Progenitor cell of endocrine pancreas (in vitro differentiated cells): ENCODE results near the gene WBP2NL. TPM values are rescaled to one million over a fixed set of nuclear protein-coding genes. Genes with fewer than 3 reads are reported as not detected.

Source experiments
- DNase-seq: peaks from one replicate; pipeline ENCODE4 v3.0.0; 2021; ENCODE audit warnings: low spot score; ENCODE audit not compliant: unreplicated experiment
- H3K27ac Mint-ChIP-seq: 2 replicates; pipeline ENCODE4 v1.8.0; 2021; ENCODE audit warnings: mild to moderate bottlenecking, moderate library complexity, mixed read lengths
- H3K27me3 Mint-ChIP-seq: 2 replicates; pipeline ENCODE4 v1.8.0; 2021; ENCODE audit warnings: mixed read lengths
- H3K36me3 Mint-ChIP-seq: 2 replicates; pipeline ENCODE4 v1.8.0; 2022; ENCODE audit warnings: mixed read lengths; ENCODE audit not compliant: insufficient read depth
- H3K4me1 Mint-ChIP-seq: 2 replicates; pipeline ENCODE4 v1.8.0; 2021; ENCODE audit warnings: low read depth, mixed read lengths
- H3K4me3 Mint-ChIP-seq: 2 replicates; pipeline ENCODE4 v1.8.0; 2021; ENCODE audit warnings: low read depth, mild to moderate bottlenecking, moderate library complexity, mixed read lengths
- H3K9me3 Mint-ChIP-seq: 2 replicates; pipeline ENCODE4 v1.8.0; 2021; ENCODE audit warnings: low read depth, mixed read lengths
- total RNA-seq: library from RNA; stranded (reverse); gene quantifications from 2 replicates; pipeline ENCODE4 v1.2.1, GENCODE V29; 2021
- TF ChIP-seq, protein P1 (sequence below): fragments of 200-600 bp; sonication (generic); IDR thresholded peaks from one replicate; pipeline ENCODE4 v1.5.0; 2021; ENCODE audit warnings: antibody characterized with exemption, mild to moderate bottlenecking; ENCODE audit not compliant: unreplicated experiment

WBP2NL gene
- total RNA-seq, 1 donor from 2014 or later = not detected

DNA sequence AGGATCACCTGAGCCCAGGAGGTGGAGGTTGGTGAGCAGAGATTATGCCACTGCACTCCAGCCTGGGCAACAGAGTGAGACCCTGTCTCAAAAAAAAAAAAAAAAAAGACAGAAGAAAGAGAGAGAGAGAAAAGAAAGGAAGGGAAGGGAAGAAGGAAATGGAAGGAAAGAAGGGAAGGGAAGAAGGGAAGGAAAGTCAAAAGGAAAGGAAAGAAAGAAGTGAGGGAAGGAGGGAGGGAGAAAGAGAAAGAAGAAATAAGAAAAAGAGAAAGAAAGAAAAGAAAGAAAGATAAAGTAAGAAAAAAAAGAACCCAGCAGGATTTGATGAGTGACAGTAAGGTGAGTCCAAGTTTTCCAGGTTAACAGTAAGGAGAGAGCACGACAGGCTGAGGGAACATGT lies 19.6 kb downstream of the WBP2NL start:
- no peak for DNase-seq
- Mint-ChIP-seq H3K36me3 (no peaks in the 10 kb centered on the region), H3K27ac (no peak overlapping the region)

DNA sequence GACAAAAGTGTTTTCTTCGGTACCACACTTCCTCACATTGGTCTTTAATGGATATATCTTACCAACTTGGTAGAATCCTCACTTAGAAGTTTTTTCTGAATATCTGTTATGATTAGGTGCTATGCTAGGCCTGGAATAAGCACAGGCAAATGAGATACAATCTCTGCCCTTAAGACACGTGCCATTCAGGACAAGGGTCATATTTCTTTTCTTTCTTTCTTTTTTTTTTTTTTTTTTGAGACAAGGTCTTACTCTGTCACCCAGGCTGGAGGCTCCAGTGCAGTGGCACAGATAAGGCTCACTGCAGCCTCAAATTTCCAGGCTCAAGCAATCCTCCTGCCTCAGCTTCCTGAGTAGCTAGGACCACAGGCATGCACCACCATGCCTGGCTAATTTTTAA lies 23.0 kb downstream of the WBP2NL start:
- H3K36me3 Mint-ChIP-seq = no peaks in the 10 kb centered on the region
- H3K9me3 Mint-ChIP-seq = no peaks in the 10 kb centered on the region
- TF ChIP-seq, protein P1, sequence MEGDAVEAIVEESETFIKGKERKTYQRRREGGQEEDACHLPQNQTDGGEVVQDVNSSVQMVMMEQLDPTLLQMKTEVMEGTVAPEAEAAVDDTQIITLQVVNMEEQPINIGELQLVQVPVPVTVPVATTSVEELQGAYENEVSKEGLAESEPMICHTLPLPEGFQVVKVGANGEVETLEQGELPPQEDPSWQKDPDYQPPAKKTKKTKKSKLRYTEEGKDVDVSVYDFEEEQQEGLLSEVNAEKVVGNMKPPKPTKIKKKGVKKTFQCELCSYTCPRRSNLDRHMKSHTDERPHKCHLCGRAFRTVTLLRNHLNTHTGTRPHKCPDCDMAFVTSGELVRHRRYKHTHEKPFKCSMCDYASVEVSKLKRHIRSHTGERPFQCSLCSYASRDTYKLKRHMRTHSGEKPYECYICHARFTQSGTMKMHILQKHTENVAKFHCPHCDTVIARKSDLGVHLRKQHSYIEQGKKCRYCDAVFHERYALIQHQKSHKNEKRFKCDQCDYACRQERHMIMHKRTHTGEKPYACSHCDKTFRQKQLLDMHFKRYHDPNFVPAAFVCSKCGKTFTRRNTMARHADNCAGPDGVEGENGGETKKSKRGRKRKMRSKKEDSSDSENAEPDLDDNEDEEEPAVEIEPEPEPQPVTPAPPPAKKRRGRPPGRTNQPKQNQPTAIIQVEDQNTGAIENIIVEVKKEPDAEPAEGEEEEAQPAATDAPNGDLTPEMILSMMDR = no peak
- no peak overlapping the region for H3K27ac Mint-ChIP-seq
- no peak overlapping the region for H3K4me3 Mint-ChIP-seq
- H3K27me3 Mint-ChIP-seq = peaks cover 26% of the 10 kb centered on the region
- no peaks in the 10 kb centered on the region for H3K4me1 Mint-ChIP-seq
- no peak for DNase-seq

More for the DNA sequence above, 19.6 kb downstream of the WBP2NL start:
- Mint-ChIP-seq H3K4me3 (no peak overlapping the region), H3K27me3 (peaks cover 36% of the 10 kb centered on the region), H3K4me1 (no peaks in the 10 kb centered on the region), H3K9me3 (no peaks in the 10 kb centered on the region)
- TF ChIP-seq, protein P1 = no peak

DNA sequence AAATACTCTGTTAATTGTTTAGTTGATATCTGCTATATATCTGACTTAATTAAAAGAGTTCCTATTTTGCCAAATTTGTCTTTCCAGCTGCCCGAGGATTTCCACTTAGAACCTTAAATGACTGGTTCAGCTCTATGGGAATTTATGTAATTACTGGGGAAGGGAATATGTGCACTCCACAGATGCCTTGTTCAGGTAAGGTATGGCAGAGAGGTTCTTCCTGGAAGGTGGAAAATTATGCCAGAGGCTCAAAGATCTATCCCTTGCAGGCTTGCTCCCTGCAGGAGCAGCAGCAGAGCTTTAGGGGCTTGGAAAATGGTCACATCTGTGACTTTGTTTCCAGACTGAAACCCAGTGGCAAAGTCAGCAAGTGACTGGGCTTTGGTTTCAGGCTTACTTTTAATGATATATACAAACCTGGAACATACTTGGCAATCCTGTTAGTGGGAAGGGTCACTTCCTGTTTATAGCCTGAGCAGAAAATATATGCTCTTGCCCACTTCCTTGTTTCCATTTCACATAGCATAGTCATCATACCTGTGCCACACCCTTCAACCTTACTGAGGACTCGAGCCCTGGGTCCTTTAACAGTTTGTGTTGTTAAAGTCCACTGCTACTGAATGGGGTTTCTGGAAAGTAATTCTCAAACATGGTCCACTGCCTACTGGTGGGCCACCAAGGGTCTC lies 23.7 kb downstream of the WBP2NL start:
- no peaks in the 10 kb centered on the region for H3K36me3 Mint-ChIP-seq
- DNase-seq = no peak
- H3K4me3 Mint-ChIP-seq = no peak overlapping the region
- peaks cover 22% of the 10 kb centered on the region for H3K27me3 Mint-ChIP-seq
- no peak overlapping the region for H3K27ac Mint-ChIP-seq
- H3K4me1 Mint-ChIP-seq = no peaks in the 10 kb centered on the region
- TF ChIP-seq, protein P1 = no peak
- no peaks in the 10 kb centered on the region for H3K9me3 Mint-ChIP-seq

DNA sequence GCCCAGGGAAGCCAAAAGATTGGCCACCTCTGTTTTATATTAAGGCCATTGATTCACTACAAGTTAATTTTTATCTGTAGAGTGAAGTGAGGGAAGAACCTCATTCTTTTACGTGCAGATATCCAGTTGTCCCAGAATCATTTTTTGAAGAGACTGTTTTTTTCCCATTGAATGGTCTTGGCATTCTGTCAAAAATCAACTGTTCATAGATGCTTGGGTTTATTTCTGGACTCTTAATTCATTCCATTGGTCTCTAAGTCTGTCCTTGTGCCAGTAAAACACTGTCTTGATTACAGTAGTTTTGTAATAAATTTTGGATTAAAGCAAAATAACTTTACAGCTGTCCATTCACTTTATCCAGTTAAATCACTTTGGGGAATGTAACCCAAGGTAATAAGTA lies 26.8 kb downstream of the WBP2NL start:
- Mint-ChIP-seq H3K9me3 (no peaks in the 10 kb centered on the region), H3K4me1 (no peaks in the 10 kb centered on the region), H3K27me3 (peaks cover 8% of the 10 kb centered on the region), H3K36me3 (no peaks in the 10 kb centered on the region), H3K27ac (no peak overlapping the region), H3K4me3 (no peak overlapping the region)
- DNase-seq = no peak
- TF ChIP-seq, protein P1 = no peak

DNA sequence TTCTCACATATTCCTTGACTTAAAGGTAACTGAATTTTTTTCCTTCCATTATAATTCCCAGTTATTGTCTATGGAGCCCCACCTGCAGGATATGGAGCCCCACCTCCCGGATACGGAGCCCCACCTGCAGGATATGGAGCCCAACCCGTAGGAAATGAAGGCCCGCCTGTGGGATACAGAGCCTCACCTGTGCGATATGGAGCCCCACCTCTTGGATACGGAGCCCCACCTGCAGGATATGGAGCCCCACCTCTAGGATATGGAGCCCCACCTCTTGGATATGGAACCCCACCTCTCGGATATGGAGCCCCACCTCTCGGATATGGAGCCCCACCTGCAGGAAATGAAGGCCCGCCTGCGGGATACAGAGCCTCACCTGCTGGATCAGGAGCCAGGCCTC lies 28.1 kb downstream of the WBP2NL start:
- H3K36me3 Mint-ChIP-seq = no peaks in the 10 kb centered on the region
- no peak overlapping the region for H3K4me3 Mint-ChIP-seq
- TF ChIP-seq, protein P1 = no peak
- no peaks in the 10 kb centered on the region for H3K9me3 Mint-ChIP-seq
- no peaks in the 10 kb centered on the region for H3K4me1 Mint-ChIP-seq
- peaks cover 16% of the 10 kb centered on the region for H3K27me3 Mint-ChIP-seq
- no peak overlapping the region for H3K27ac Mint-ChIP-seq
- DNase-seq = no peak
